ENCODE data around the gene DYNC1I1. TPM values are rescaled to one million over a fixed set of nuclear protein-coding genes. Genes with fewer than 3 reads are reported as not detected.
"Not testable (repeated sequence)": the region's sequence is repeated elsewhere in the genome, so short reads cannot be mapped to it uniquely, and the experiment has no call there.

DYNC1I1 gene
- polyA plus RNA-seq, 1 donor: 0.98 TPM

DNA sequence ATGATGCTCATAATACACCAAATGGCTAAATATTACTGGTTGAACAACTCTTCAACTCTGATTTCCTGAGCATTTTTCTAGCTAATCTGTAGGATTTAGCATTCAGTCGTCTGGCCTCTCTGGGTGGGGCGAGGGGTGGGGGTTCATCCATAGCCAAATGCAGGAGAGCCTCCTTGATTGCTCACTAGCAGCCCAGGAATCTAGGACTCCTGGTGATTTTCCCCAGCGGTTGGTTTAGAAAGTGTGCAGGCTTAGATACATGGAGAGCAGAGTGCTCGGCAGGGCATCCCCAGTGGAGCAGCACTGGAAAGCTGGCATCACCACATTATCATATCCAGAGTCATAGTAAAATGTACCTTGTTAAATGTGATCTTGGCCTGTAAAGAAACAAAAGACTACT is 136.1 kb downstream of the DYNC1I1 start:
- no peak for DNase-seq

DNA sequence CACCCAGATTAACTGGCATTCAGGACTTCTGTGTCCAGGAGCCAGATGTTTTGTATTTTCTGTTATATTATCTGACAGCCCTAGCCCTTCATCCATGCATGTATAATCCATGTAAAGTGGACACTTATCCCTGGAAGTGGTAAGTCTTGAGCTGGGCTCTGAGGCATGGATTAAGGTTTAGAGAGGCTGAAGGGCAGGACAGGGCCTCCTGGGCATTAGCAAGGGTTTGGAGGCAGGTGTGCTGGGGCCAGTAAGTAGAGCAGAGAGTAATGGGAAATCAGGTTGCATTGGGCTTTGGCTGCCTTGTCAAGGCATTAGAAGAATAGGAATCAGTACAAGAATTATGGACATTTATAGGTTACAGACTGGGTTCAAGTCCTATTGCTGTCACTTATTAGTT is 138.0 kb downstream of the DYNC1I1 start:
- no peak for DNase-seq

DNA sequence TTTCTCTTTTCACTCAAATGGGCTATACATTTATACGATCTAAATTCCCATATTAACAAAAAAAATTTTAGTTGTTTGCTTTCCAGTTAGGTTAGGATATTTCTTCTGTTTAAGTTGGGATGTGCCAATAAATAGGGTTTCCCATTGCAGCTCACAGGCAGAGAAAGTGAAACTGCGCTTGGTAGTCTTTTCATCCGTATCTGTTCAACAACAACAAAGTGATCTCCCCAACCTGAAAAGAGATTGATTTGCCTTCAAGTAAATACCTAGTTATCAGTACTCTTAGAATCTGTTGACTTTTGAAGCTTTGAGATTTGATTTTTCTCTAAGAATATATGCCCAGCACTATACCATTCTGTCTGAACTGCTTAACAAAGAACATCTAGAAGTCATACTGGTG is 143.4 kb downstream of the DYNC1I1 start:
- DNase-seq: no peak

DNA sequence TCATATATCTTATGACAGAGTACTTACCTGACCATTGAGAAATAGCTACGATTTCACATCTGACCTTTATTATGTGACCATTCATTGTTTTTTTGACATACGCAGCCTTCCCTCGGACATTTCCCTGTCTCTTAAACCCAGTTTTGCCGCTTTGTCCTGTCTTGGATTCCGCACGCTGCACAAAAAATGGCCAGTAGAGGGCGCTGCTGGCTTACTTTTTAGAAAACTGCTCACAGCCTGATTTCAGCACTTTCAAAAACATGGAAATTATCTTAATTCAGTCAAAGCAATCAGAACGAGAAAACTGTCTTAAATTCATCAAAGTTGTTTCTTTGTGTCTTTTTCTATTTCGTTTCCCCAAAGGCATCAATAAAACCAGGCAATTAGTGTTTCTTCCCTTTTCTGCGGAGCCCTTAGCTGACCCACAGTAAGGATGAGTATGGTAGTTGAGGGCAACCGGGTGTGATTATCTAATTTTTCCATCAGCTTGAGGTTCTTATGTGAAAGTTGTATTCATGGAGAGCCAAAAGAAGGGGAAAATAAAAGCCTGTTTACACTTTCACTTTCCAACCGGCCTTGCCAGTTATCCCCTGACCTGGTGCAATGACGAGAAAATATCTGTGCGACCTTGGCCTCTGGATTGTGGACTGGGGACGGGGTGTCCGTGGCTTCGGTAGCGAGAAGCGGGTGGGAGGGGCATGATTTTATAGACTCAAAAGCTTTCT is 144.4 kb downstream of the DYNC1I1 start:
- peak; percentile 83 for DNase-seq

DNA sequence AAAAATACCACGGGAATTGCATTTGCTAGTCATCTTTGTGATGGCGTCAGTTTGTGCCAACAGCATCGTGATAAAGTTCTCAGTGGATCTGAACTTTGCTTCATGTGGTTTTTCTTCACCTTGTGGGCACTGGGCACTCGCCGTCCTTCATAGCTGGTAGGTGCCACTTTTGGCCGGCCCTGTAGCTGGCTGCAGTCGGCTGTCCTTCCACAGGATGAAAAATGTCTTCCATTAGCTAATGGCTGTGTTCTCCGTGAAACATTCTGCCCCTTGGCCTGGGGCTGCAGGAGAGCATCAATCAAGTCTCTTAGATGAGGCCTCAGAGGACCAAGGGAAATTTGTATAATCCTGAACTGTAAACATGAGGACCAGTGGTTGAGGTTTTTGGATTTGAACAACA is 145.3 kb downstream of the DYNC1I1 start:
- DNase-seq: no peak

DNA sequence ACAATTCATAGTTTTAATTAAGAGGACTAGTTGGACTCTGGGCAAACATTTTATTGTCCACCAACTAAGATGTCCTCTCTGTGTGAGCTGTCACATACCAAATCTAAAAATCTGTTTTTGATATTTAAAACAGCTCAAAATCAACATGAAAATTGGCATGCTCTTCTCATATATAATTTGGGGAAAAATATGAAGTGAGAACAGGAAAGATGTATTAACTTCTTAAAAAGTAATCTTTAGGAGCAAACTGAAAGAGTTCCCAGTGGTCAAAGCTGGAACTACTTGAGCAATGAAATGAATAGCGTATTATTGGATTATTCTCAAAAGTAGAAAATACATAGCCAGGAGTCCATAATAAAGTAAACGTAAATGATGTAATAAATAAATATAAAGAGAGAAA is 147.2 kb downstream of the DYNC1I1 start:
- no peak for DNase-seq

DNA sequence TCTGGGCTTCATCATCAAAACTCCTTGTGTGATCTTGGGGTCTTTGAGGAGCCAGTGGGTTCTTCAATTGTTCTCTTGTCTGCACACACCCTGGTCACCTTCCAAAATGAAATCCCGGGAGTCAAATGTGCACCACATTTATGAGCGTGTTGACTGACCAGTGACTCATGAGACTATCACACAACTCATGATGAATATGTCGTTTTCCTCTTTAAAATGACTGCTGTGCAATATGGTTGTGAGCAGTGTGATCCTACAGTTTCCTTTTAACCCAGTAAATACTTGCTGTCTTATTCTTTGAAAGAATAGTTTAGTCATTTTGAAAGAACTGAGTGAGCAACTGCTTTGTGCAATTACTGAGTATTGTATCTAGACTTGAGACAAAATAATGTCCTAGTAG is 149.2 kb downstream of the DYNC1I1 start:
- no peak for DNase-seq

DNA sequence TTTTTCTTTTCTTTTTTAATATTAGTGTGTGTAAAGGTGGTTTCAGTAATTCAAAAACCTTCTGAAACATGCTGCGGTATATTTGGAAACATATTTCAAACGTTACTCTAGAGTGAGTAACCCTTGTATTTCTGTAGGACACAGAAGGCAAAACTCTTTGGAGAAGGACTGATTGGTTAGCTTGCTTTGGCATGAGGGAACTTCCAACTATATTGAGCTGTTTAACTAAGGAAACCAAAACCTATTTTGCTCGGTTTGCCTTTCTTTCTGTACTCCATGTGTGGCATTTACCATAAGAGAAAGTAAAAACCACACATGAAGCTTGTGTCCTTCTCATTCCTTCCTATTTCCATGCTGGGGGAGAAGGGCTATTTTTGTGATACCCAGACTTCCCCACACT is 149.8 kb downstream of the DYNC1I1 start:
- no peak for DNase-seq

DNA sequence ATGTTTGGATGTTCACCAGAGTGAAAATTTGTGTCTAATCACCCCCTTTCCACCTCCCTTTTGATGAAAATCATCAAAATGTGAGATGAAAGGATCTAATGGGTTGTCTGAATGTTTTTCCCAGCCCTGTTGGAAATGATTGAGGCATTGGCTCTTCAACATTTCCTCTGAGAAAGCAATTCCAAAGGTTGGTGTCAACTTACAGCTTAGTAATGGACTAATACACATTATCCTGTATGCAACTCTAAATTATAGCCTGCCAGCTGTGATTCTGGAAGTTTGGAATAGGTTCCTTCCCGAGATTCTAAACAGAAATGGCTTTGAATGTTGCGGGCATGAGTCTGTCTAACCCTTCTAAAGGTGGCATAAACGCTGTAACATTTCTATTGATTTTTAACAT is 152.9 kb downstream of the DYNC1I1 start:
- no peak for DNase-seq

DNA sequence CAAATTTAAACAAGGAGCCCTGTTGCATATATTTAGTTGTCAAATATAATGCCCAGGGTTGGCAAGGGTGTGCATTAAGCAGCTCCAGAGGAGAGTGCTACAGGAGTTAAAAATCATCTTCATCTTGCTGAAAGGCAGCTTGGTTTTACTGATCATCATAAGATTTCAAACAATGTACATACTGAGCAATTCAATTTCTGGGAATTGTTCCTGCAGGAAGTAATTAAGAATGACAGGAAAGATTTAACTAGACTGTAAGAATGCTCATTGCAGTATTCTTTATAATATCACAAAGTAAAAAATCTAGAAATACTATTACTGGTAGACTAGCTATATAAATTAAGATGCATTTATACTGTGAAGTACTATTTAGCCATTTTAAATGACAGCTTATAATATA is 153.6 kb downstream of the DYNC1I1 start:
- no peak for DNase-seq

DNA sequence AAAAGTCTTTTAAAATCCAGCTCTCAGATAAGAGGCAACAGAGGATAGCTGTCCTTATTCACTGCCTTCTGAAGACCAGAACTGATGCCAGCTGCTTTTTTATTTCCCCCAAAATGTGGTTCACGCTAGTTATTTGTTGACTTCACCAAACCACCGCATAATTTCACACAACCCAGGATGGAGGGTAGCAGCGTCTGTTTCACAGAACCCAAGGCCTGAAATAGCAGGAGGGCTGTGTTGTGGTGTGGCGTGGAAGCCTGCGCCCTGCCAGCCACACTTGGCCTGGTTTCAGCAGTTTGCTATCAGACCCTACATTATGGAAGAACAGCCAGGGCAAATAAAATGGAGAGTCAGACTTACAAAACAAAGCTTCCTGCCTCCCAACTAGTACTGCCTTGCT is 155.4 kb downstream of the DYNC1I1 start:
- DNase-seq: no peak

DNA sequence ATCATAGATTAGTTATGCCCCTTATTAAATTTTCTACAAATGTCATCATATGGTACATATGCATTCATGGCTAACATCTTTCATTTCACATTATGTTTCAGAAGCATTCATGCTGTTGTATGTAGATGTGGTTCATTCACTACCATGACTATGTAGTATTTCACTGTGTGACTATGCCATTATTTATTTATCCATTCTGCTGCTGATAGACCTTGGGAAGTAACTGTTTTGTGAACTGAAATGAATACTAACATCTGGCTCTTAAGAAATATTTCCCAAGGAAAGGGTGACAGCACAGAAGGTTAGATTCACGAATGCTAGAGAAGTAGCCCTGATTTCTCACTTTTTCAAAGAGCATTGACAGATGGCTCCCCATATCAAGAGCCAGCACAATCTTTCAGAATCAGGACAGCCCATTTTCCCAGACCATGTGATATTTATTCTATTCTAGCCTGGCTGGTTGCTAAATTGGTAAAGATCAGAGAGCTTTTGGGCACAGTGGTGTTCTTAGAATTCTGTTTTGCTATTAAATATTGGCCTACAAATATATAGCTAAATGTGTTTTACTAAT is 157.4 kb downstream of the DYNC1I1 start:
- no peak for DNase-seq

DNA sequence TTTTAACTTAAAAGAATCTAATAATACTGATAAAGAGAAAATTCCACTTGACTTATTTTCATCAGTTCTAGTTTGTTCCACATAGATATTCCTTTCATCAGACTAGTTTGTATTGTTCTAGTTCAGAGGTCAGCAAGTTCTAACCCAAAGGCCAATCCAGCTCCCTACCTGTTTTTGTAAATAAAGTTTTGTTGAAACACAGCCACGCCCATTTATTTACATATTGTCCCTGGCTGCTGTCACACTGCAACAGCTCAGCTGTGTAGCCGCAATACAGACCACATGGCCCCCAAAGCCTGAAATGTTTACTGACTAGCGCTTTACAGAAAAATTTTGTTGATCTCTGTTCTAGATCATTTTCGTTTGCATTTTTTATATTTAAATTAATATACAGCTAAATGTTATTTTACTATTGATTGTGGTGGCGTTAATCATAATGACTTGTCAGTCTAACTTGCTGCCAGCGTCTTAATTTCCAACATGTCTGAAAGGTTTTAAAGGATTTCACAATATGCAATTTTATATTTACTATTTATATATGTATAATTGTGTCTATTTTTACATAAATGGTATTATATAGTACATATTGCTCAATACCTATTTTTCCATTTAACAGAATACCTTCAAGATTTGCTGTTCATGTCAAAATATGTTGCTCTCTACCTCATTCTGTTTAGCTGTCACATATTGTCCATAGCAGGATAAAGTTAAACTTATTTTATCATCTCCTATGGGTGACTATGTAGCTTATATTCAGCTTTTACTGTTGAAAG is 159.3 kb downstream of the DYNC1I1 start:
- no peak for DNase-seq

DNA sequence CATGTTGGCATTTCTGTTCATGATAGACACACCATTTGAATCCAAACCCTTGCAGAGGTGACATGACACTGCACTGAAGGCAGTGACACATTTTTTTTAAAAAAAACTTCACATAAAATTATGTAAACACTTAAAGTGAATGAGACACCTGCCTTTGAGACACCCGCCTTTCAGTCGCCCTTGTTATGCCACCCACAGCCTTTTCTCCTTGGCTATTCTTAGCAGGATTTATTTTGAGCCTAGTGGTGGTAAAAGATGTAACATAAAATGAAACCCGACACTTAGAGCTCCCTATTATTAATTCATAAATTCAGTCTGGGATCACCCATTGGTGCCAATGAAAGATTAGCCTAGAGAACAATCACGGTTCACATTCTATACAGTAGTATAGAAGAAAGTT is 161.3 kb downstream of the DYNC1I1 start:
- DNase-seq: no peak

DNA sequence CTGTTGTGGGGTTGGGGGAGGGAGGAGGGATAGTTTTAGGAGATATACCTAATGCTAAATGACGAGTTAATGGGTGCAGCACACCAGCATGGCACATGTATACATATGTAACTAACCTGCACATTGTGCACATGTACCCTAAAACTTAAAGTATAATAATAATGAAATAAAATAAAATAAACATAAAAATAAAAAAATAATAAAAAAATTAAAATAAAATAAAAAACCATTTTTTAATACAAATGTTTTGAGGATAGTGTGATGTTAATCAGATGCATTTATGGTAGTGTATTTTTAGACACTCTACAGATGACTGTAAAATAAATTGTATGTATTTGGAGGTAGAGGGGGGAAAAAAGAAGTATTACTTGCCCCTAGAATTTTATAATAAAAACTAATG is 172.5 kb downstream of the DYNC1I1 start:
- DNase-seq: not testable (repeated sequence)

DNA sequence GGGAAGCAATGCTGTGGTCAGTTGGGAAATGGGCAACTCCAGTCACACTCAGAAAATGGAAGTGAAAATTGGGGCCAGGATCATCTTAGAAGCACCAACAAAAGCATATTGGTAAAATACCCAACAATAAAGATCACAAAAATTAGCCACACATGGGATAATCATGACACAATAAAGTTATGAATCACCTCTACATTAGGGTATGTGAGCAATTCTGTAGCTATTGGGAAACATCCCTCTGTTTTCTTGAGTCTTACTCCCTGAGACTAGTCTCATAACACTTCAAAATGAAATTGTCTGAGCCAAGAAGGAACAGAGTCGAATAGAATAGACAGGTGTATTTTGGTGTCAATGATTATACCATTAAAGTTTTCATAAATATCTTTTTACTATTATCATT is 178.3 kb downstream of the DYNC1I1 start:
- DNase-seq: no peak

DNA sequence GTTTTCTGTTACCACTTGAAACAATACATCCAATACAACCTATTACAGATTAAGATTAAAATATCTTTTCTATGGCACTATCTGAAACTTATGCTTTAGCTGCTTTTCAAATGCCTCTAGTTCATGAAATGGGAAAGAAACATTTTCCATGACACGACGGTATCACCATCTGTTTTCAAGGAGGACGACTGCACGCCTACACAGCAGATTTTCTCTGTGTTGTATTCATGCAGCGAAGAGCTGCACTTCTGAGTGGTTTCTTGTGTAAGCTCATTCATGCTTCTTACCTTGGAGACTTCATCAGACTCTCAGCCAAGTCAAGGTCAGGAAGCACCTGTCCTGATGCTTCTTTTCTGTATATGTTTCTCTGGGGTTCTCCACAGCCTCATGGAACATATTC is 179.2 kb downstream of the DYNC1I1 start:
- DNase-seq: no peak

DNA sequence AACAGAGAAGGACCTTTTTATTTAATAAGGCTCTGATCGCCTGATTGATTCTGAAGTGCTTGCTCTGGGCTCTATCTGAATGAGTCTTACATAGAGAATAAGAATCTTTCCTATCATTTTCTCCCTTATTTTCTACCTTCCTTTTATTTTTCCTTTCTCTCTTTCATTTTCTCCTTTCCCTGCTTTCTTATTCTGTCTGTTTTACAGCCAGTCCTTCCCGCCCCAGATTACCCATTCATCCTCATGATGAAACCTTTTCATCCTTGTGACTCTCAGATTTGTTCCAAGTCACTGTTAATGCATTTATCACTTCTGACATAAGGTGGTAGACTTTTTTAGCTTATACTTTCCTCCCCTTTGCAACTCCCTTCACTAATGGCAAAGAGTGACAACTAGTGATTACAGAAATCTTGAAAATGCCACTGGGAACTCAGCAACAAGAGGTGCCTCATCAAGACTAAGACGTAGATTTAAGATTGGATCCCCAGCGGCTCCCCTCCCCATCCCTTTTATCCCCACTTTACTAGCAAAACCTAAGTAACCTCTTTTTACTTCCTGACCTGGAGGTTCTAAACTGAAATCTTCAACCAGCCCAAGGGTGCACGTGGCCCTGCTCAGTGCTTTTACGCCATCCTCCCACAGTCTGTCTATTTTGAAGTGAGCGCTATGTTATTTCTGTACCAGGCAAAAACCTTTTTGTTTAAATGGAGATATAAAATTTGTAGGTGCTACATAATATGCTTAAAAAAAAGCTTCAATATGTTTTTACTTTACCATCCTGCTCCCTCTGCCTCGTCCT is 179.8 kb downstream of the DYNC1I1 start:
- no peak for DNase-seq

DNA sequence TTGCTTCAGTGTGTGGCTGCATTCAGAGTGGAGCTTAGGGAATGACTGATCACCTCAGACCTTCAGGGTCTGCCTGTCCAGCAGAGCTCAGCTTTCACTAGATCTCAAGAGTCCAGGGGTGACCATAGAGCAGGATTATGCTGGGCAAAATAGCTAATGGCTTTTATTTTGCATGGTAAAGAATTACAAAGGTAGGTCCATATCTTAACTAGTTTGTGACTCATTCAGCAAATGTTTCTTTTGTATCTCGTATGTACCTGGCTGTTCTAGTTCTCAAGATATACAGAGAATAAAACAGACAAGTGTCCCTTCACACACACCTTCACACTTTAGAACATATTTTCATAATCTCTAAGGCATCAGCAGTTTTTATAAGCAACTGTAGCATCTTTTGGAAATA is 180.5 kb downstream of the DYNC1I1 start:
- DNase-seq: no peak

DNA sequence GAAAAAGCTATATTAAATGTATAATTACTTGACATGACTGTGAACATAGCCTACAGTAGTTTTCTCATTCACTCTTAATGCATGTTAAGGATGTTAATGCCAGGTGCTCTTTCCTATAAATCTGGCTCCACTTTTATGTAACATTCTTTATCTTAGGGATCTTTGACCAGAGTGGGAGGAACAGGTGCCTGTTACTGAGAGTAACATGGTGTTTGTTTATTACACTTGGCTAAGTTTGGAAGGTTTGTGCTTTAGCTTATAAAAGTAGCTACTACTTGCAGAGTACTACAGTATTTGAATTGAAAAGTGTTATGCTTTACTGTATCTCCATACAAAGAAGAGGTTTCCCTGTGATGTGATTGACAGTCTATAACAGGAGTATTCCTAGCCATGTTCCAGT is 183.4 kb downstream of the DYNC1I1 start:
- no peak for DNase-seq

DNA sequence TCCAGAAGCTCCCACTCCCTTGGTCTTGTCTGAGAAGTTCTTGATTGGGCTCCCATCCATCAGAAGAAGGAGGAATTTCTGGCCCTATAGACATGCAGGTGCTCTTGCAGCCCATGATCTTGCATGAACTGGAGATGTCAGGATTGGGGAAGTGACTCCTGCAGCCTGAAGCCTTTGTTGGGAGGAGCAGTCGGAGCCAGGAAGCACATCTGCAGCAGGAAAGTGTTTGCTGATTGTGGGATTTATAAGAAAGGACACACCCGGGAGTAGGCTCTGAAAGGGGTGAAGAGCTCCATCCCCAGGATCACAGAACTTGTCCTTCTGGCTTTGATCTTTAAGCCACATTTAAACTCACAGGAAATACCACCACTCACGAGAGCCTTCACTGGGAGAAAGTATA is 185.2 kb downstream of the DYNC1I1 start:
- DNase-seq: no peak

DNA sequence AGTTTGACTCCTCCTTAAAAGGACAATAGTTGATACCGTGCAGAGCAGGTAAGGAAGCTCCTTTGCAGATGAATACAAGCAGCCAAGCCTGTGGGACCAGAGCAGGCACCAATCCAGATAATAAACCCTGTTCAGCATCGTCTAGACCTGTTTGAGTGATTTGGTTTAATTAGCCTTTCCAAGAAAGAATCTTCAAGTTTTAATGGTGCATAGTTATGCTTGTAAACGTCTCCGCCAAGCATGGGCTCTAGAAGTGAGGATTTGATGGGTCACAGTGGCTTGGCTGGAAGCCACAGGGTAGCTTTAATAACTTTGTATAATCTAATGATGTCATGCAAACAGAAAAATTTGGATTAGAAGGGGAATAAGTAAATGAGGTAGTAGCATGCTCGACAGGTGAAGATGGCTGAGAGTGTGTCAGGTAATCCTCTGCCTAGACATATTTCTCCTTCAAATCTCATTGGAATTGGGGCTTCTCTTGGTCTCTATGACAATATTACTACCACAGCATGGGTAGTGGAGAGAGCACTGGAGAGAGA is 188.4 kb downstream of the DYNC1I1 start:
- no peak for DNase-seq
